Measurements from ENCODE around the gene SLC51B.
A peak's percentile ranks its signal among the peaks of the same experiment; 100 is the strongest.
"Not testable (repeated sequence)": the region's sequence is repeated elsewhere in the genome, so short reads cannot be mapped to it uniquely, and the experiment has no call there.

The SLC51B gene

GRCh38 chr15:65044724-65045481, at the start of gene SLC51B:
Gene SLC51B, plus strand, starts transcription at chr15:65045387. Its CDS starts 4,618 bp downstream, at chr15:65050005.
- Histone ChIP-seq H3K9me3 (ENCODE audit: control insufficient read depth, low read length) (no peaks in the 10 kb centered on the region), H3K36me3 (ENCODE audit: control insufficient read depth, insufficient read depth, low read length, severe bottlenecking) (no peaks in the 10 kb centered on the region), H3K4me3 (ENCODE audit: low read length) (no peak within 1 kb of the TSS), H3K27me3 (replicated peaks; ENCODE audit: control insufficient read depth, insufficient read depth, low read length) (no peaks in the 10 kb centered on the region), H3K4me1 (ENCODE audit: control insufficient read depth, insufficient read depth, low read length) (peaks cover 10% of the 10 kb centered on the region), H3K9ac (ENCODE audit: low read length) (no peak within 1 kb of the TSS)
- no peak for DNase-seq (ENCODE audit: low read depth)

GRCh38 chr15:64997066-64997465, 48.1 kb upstream of the SLC51B start:
- no peaks in the 10 kb centered on the region for H3K9me3 ChIP-seq (ENCODE audit: control insufficient read depth, low read length)

GRCh38 chr15:64997745-64998375, 47.3 kb upstream of the SLC51B start:
- Histone ChIP-seq H3K36me3 (ENCODE audit: control insufficient read depth, insufficient read depth, low read length, severe bottlenecking) (peaks cover 17% of the 10 kb centered on the region), H3K27me3 (replicated peaks; ENCODE audit: control insufficient read depth, insufficient read depth, low read length) (no peaks in the 10 kb centered on the region), H3K4me1 (ENCODE audit: control insufficient read depth, insufficient read depth, low read length) (no peaks in the 10 kb centered on the region), H3K9ac (ENCODE audit: low read length) (no peak overlapping the region), H3K9me3 (ENCODE audit: control insufficient read depth, low read length) (no peaks in the 10 kb centered on the region), H3K4me3 (ENCODE audit: low read length) (no peak overlapping the region)
- DNase-seq (ENCODE audit: low read depth) = peak; percentile 55

More at GRCh38 chr15:64997066-64997465, 48.1 kb upstream of the SLC51B start:
- Histone ChIP-seq H3K36me3 (ENCODE audit: control insufficient read depth, insufficient read depth, low read length, severe bottlenecking) (peaks cover 12% of the 10 kb centered on the region), H3K4me3 (ENCODE audit: low read length) (no peak overlapping the region), H3K27me3 (replicated peaks; ENCODE audit: control insufficient read depth, insufficient read depth, low read length) (no peaks in the 10 kb centered on the region), H3K9ac (ENCODE audit: low read length) (no peak overlapping the region), H3K4me1 (ENCODE audit: control insufficient read depth, insufficient read depth, low read length) (no peaks in the 10 kb centered on the region)
- DNase-seq (ENCODE audit: low read depth) = no peak

GRCh38 chr15:65004993-65005392, 40.2 kb upstream of the SLC51B start:
- no peak for DNase-seq (ENCODE audit: low read depth)
- no peak overlapping the region for H3K4me3 ChIP-seq (ENCODE audit: low read length)
- no peaks in the 10 kb centered on the region for H3K27me3 ChIP-seq (replicated peaks; ENCODE audit: control insufficient read depth, insufficient read depth, low read length)
- peaks cover 38% of the 10 kb centered on the region for H3K36me3 ChIP-seq (ENCODE audit: control insufficient read depth, insufficient read depth, low read length, severe bottlenecking)
- no peak overlapping the region for H3K9ac ChIP-seq (ENCODE audit: low read length)
- peaks cover 6% of the 10 kb centered on the region for H3K4me1 ChIP-seq (ENCODE audit: control insufficient read depth, insufficient read depth, low read length)
- H3K9me3 ChIP-seq (ENCODE audit: control insufficient read depth, low read length) = no peaks in the 10 kb centered on the region

- no peak overlapping the region for H3K4me3 ChIP-seq (ENCODE audit: low read length)
- DNase-seq (ENCODE audit: low read depth) = no peak
- H3K9ac ChIP-seq (ENCODE audit: low read length) = no peak overlapping the region
- H3K36me3 ChIP-seq (ENCODE audit: control insufficient read depth, insufficient read depth, low read length, severe bottlenecking) = peaks cover 35% of the 10 kb centered on the region
- no peaks in the 10 kb centered on the region for H3K9me3 ChIP-seq (ENCODE audit: control insufficient read depth, low read length)
- H3K27me3 ChIP-seq (replicated peaks; ENCODE audit: control insufficient read depth, insufficient read depth, low read length) = no peaks in the 10 kb centered on the region
- H3K4me1 ChIP-seq (ENCODE audit: control insufficient read depth, insufficient read depth, low read length) = peaks cover 6% of the 10 kb centered on the region
Observed at GRCh38 chr15:65006876-65007275, 38.3 kb upstream of the SLC51B start.

- Histone ChIP-seq H3K9ac (ENCODE audit: low read length) (no peak overlapping the region), H3K4me3 (ENCODE audit: low read length) (no peak overlapping the region), H3K4me1 (ENCODE audit: control insufficient read depth, insufficient read depth, low read length) (peaks cover 6% of the 10 kb centered on the region), H3K9me3 (ENCODE audit: control insufficient read depth, low read length) (peaks cover 9% of the 10 kb centered on the region), H3K27me3 (replicated peaks; ENCODE audit: control insufficient read depth, insufficient read depth, low read length) (no peaks in the 10 kb centered on the region), H3K36me3 (ENCODE audit: control insufficient read depth, insufficient read depth, low read length, severe bottlenecking) (peaks cover 39% of the 10 kb centered on the region)
- DNase-seq (ENCODE audit: low read depth) = no peak
Observed at GRCh38 chr15:65008983-65009382, 36.2 kb upstream of the SLC51B start.

- H3K27me3 ChIP-seq (replicated peaks; ENCODE audit: control insufficient read depth, insufficient read depth, low read length); H3K4me1 ChIP-seq (ENCODE audit: control insufficient read depth, insufficient read depth, low read length); DNase-seq (ENCODE audit: low read depth); H3K4me3 ChIP-seq (ENCODE audit: low read length); H3K9ac ChIP-seq (ENCODE audit: low read length): not testable (repeated sequence)
- H3K9me3 ChIP-seq (ENCODE audit: control insufficient read depth, low read length) = peaks cover 10% of the 10 kb centered on the region
- peaks cover 52% of the 10 kb centered on the region for H3K36me3 ChIP-seq (ENCODE audit: control insufficient read depth, insufficient read depth, low read length, severe bottlenecking)
Observed at GRCh38 chr15:65011198-65011597, 34.0 kb upstream of the SLC51B start.

DNA sequence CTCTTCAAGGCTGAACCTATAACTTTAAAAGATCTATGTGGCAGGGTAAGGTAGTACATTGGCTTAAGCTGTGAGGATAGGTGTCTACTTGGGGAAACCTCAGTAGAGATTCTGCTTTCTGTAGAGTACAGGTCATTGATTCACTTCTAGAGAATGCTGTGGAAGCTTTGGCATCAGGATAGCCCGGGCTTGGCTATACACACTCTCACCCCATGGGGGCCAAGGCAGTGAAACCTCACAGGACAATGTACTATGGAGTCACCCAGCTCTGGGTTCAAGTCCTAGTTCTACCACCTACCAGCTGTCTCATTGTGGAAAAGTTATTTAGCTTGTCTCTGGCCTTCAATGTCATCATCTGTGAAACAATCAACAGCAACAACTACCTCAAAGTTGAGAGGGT, 24.8 kb upstream of the SLC51B start:
- Histone ChIP-seq H3K4me1 (ENCODE audit: control insufficient read depth, insufficient read depth, low read length) (no peaks in the 10 kb centered on the region), H3K36me3 (ENCODE audit: control insufficient read depth, insufficient read depth, low read length, severe bottlenecking) (peaks cover 77% of the 10 kb centered on the region), H3K27me3 (replicated peaks; ENCODE audit: control insufficient read depth, insufficient read depth, low read length) (no peaks in the 10 kb centered on the region), H3K9ac (ENCODE audit: low read length) (no peak overlapping the region), H3K9me3 (ENCODE audit: control insufficient read depth, low read length) (no peaks in the 10 kb centered on the region), H3K4me3 (ENCODE audit: low read length) (no peak overlapping the region)
- DNase-seq (ENCODE audit: low read depth) = no peak

- Histone ChIP-seq H3K4me1 (ENCODE audit: control insufficient read depth, insufficient read depth, low read length) (no peaks in the 10 kb centered on the region), H3K36me3 (ENCODE audit: control insufficient read depth, insufficient read depth, low read length, severe bottlenecking) (peaks cover 77% of the 10 kb centered on the region)
Observed at GRCh38 chr15:65021488-65021887, 23.7 kb upstream of the SLC51B start.

GRCh38 chr15:65026756-65027155, 18.4 kb upstream of the SLC51B start:
- no peak for DNase-seq (ENCODE audit: low read depth)
- Histone ChIP-seq H3K9me3 (ENCODE audit: control insufficient read depth, low read length) (no peaks in the 10 kb centered on the region), H3K27me3 (replicated peaks; ENCODE audit: control insufficient read depth, insufficient read depth, low read length) (no peaks in the 10 kb centered on the region), H3K4me3 (ENCODE audit: low read length) (no peak overlapping the region), H3K9ac (ENCODE audit: low read length) (no peak overlapping the region), H3K4me1 (ENCODE audit: control insufficient read depth, insufficient read depth, low read length) (peaks cover 14% of the 10 kb centered on the region), H3K36me3 (ENCODE audit: control insufficient read depth, insufficient read depth, low read length, severe bottlenecking) (peaks cover 35% of the 10 kb centered on the region)

More at GRCh38 chr15:65021488-65021887, 23.7 kb upstream of the SLC51B start:
- Histone ChIP-seq H3K9ac (ENCODE audit: low read length) (no peak overlapping the region), H3K4me3 (ENCODE audit: low read length) (no peak overlapping the region), H3K27me3 (replicated peaks; ENCODE audit: control insufficient read depth, insufficient read depth, low read length) (no peaks in the 10 kb centered on the region), H3K9me3 (ENCODE audit: control insufficient read depth, low read length) (no peaks in the 10 kb centered on the region)
- DNase-seq (ENCODE audit: low read depth) = no peak

- H3K4me1 ChIP-seq (ENCODE audit: control insufficient read depth, insufficient read depth, low read length) = peaks cover 14% of the 10 kb centered on the region
- H3K4me3 ChIP-seq (ENCODE audit: low read length) = peak overlapping the region; percentile 99
- no peak for DNase-seq (ENCODE audit: low read depth)
- peaks cover 35% of the 10 kb centered on the region for H3K36me3 ChIP-seq (ENCODE audit: control insufficient read depth, insufficient read depth, low read length, severe bottlenecking)
- peak overlapping the region; percentile 94 for H3K9ac ChIP-seq (ENCODE audit: low read length)
- H3K27me3 ChIP-seq (replicated peaks; ENCODE audit: control insufficient read depth, insufficient read depth, low read length) = no peaks in the 10 kb centered on the region
- H3K9me3 ChIP-seq (ENCODE audit: control insufficient read depth, low read length) = no peaks in the 10 kb centered on the region
Observed at GRCh38 chr15:65027593-65027992, 17.6 kb upstream of the SLC51B start.

All from adipocyte (in vitro differentiated cells).